ENCODE measurements around the gene CIPC. TPM values are rescaled to one million over a fixed set of nuclear protein-coding genes. Genes with fewer than 3 reads are reported as not detected.
A peak's percentile ranks its signal among the peaks of the same experiment; 100 is the strongest.

CIPC gene
- total RNA-seq, 6 experiments from 2014 or later = 10.4 to 18.7 (median 12.7) TPM

- Histone ChIP-seq H3K27me3 (peaks cover 0 to 19% of the 10 kb centered on the region in 2 donors), H3K36me3 (no peaks in the 10 kb centered on the region), H3K9me3 (no peaks in the 10 kb centered on the region), H3K4me1 (peaks cover 0 to 24% (median 0%) of the 10 kb centered on the region in 4 donors), H3K4me3 (peak within 1 kb of the TSS; percentile 6 to 28 (median 9)), H3K27ac (no peak within 1 kb of the TSS)
- TF ChIP-seq, protein P1, sequence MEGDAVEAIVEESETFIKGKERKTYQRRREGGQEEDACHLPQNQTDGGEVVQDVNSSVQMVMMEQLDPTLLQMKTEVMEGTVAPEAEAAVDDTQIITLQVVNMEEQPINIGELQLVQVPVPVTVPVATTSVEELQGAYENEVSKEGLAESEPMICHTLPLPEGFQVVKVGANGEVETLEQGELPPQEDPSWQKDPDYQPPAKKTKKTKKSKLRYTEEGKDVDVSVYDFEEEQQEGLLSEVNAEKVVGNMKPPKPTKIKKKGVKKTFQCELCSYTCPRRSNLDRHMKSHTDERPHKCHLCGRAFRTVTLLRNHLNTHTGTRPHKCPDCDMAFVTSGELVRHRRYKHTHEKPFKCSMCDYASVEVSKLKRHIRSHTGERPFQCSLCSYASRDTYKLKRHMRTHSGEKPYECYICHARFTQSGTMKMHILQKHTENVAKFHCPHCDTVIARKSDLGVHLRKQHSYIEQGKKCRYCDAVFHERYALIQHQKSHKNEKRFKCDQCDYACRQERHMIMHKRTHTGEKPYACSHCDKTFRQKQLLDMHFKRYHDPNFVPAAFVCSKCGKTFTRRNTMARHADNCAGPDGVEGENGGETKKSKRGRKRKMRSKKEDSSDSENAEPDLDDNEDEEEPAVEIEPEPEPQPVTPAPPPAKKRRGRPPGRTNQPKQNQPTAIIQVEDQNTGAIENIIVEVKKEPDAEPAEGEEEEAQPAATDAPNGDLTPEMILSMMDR (IDR thresholded peaks at IDR 0.05) = peak in 3 of 4 donors; percentile 9 to 22 (median 10)
- TF ChIP-seq POLR2A (IDR thresholded peaks at IDR 0.05) = no peak
- peak in 1 of 3 donors; percentile 55 for DNase-seq
- WGBS (ENCODE audit: insufficient coverage, low coverage, low lambda C conversion rate, missing lambda C conversion rate) = 0% methylated on average over 3 of the region's 77 CpGs
- peak; percentile 39 to 50 (median 44) for ATAC-seq
- intact Hi-C loops (cut with DNase I) = no loop called here
Observed at GRCh38 chr14:77141214-77142004, 43.4 kb downstream of the CIPC start, which contains the start of gene ZDHHC22. ZDHHC22 (minus strand) TSS chr14:77141791; CDS start chr14:77139738, 2,053 bp downstream.

GRCh38 chr14:77142005-77142800 is 44.1 kb downstream of the CIPC start:
- Histone ChIP-seq H3K27me3 (peaks cover 0 to 19% of the 10 kb centered on the region in 2 donors), H3K9me3 (no peaks in the 10 kb centered on the region), H3K36me3 (no peaks in the 10 kb centered on the region), H3K27ac (no peak overlapping the region), H3K4me1 (peaks cover 0 to 24% (median 0%) of the 10 kb centered on the region in 4 donors), H3K4me3 (no peak overlapping the region)
- 5% methylated on average over 9 of the region's 9 CpGs for WGBS (ENCODE audit: insufficient coverage, low coverage, low lambda C conversion rate, missing lambda C conversion rate)
- no peak for DNase-seq
- TF ChIP-seq POLR2A (IDR thresholded peaks at IDR 0.05) = no peak
- TF ChIP-seq, protein P1 (IDR thresholded peaks at IDR 0.05) = no peak
- intact Hi-C loops (cut with DNase I) = no loop called here
- no peak for ATAC-seq

DNA sequence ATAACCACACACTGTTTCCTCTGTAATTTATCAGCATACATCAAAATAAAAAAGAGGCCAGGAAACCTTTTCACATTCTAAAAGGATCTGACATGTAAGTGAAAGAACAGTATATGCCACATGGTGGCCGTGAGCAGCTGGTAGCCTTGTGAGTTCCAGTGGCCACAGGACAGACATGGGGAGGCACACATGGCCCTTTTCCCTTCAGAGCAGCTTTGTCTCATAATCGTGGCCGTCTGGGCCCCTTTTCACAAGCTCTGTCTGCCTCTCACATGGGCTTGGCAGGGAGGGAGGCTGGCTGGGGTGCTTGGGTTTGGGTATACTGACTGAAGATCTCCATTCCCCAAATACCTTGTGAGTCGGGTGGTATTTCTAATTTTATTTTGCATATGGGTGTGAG is 45.0 kb downstream of the CIPC start:
- no peak overlapping the region for H3K27ac ChIP-seq
- intact Hi-C loops (cut with DNase I) = no loop called here
- 5% methylated on average over 3 of the region's 4 CpGs for WGBS (ENCODE audit: insufficient coverage, low coverage, low lambda C conversion rate, missing lambda C conversion rate)
- H3K4me1 ChIP-seq = peaks cover 0 to 24% (median 0%) of the 10 kb centered on the region in 4 donors
- TF ChIP-seq, protein P1 (IDR thresholded peaks at IDR 0.05) = no peak
- TF ChIP-seq POLR2A (IDR thresholded peaks at IDR 0.05) = no peak
- no peaks in the 10 kb centered on the region for H3K36me3 ChIP-seq
- H3K27me3 ChIP-seq = peaks cover 0 to 19% of the 10 kb centered on the region in 2 donors
- no peak overlapping the region for H3K4me3 ChIP-seq
- no peaks in the 10 kb centered on the region for H3K9me3 ChIP-seq
- peak in 1 of 3 donors; percentile 16 for DNase-seq
- no peak for ATAC-seq

- no peak overlapping the region for H3K27ac ChIP-seq
- TF ChIP-seq POLR2A (IDR thresholded peaks at IDR 0.05) = no peak
- TF ChIP-seq, protein P1 (IDR thresholded peaks at IDR 0.05) = no peak
- intact Hi-C loops (cut with DNase I) = no loop called here
- H3K4me1 ChIP-seq = peaks cover 0 to 22% (median 0%) of the 10 kb centered on the region in 4 donors
- no peak overlapping the region for H3K4me3 ChIP-seq
- WGBS (ENCODE audit: insufficient coverage, low coverage, low lambda C conversion rate, missing lambda C conversion rate) = 54% methylated on average over 4 of the region's 4 CpGs
- DNase-seq (no peak), ATAC-seq (no peak)
- H3K36me3 ChIP-seq = no peaks in the 10 kb centered on the region
- peaks cover 0 to 15% of the 10 kb centered on the region in 2 donors for H3K27me3 ChIP-seq
- H3K9me3 ChIP-seq = no peaks in the 10 kb centered on the region
Observed at GRCh38 chr14:77144412-77145115, 46.5 kb downstream of the CIPC start.
